HS-27A (cell line): ENCODE results near the gene RNF5.
A peak's percentile ranks its signal among the peaks of the same experiment; 100 is the strongest.

ENCODE experiments used
- DNase-seq: peaks from one replicate; pipeline ENCODE4 v3.0.0-alpha.2; 2012; ENCODE audit warnings: low read depth, missing footprints

RNF5 gene

GRCh38 chr6:32151863-32152768, 26.1 kb upstream of the RNF5 start, which contains the start of gene PRRT1:
Gene PRRT1 (minus strand): TSS chr6:32151939. CDS start chr6:32151827, 112 bp downstream.
- DNase-seq, result no peak

- DNase-seq, result no peak
These were observed 25.2 kb upstream of the RNF5 start for GRCh38 chr6:32152769-32153563.

GRCh38 chr6:32153564-32154513, 24.4 kb upstream of the RNF5 start, which contains the start of gene PPT2:
Gene PPT2 (plus strand): TSS chr6:32154141. CDS start chr6:32154595, 454 bp downstream.
- peak; percentile 90 for DNase-seq

- no peak for DNase-seq
These were observed 23.6 kb upstream of the RNF5 start for GRCh38 chr6:32154514-32155161.

- no peak for DNase-seq
These were observed 21.3 kb upstream of the RNF5 start for GRCh38 chr6:32156891-32157290.

- no peak for DNase-seq
These were observed 20.2 kb upstream of the RNF5 start for GRCh38 chr6:32158052-32158451.

- no peak for DNase-seq
These were observed 14.5 kb upstream of the RNF5 start for GRCh38 chr6:32163559-32164258.

GRCh38 chr6:32164295-32164694, 13.9 kb upstream of the RNF5 start, which contains the start of gene EGFL8:
Gene EGFL8 (plus strand): TSS chr6:32164595. CDS start chr6:32166166, 1,571 bp downstream.
- no peak for DNase-seq

GRCh38 chr6:32166411-32167061, 11.7 kb upstream of the RNF5 start:
- no peak for DNase-seq

- DNase-seq, result no peak
These were observed 10.9 kb upstream of the RNF5 start for GRCh38 chr6:32167154-32167760.

- no peak for DNase-seq
These were observed 10.4 kb upstream of the RNF5 start for GRCh38 chr6:32167761-32168262.

GRCh38 chr6:32168350-32168749, 9.9 kb upstream of the RNF5 start:
- DNase-seq, result no peak

GRCh38 chr6:32168807-32169591, 9.2 kb upstream of the RNF5 start:
- no peak for DNase-seq

- no peak for DNase-seq
These were observed 7.9 kb upstream of the RNF5 start for GRCh38 chr6:32170294-32170693.

- DNase-seq, result no peak
These were observed 7.0 kb upstream of the RNF5 start for GRCh38 chr6:32171234-32171633.

- no peak for DNase-seq
These were observed 5.0 kb upstream of the RNF5 start for GRCh38 chr6:32173051-32173727.

GRCh38 chr6:32174416-32174815, 3.8 kb upstream of the RNF5 start:
- no peak for DNase-seq

- DNase-seq, result no peak
These were observed 2.9 kb upstream of the RNF5 start for GRCh38 chr6:32175322-32175710.
